Ovary (tissue), 9 donors: ENCODE data around the gene DTHD1. TPM values are rescaled to one million over a fixed set of nuclear protein-coding genes. Genes with fewer than 3 reads are reported as not detected.

Source experiments
- DNase-seq, 5 donors: peaks; one replicate each; pipeline ENCODE4 v3.0.0-alpha.2; 2019 to 2020
- H3K27ac ChIP-seq, 2 donors: fragments of 200-600 bp; one replicate each; pipeline versions ENCODE4 v1.5.1 to v1.8.0; 2019 to 2022
- H3K27me3 ChIP-seq: fragments of 200-600 bp; one replicate; pipeline ENCODE4 v1.8.0; 2022
- H3K36me3 ChIP-seq: fragments of 200-600 bp; sonication (generic); one replicate; pipeline ENCODE4 v1.5.1; 2019
- H3K4me1 ChIP-seq: one replicate; pipeline ENCODE4 v1.8.1; 2013; ENCODE audit warnings: mild to moderate bottlenecking, moderate library complexity; ENCODE audit not compliant: insufficient read depth
- H3K4me3 ChIP-seq: fragments of 200-600 bp; sonication (generic); one replicate; pipeline ENCODE4 v1.5.1; 2017
- H3K9me3 ChIP-seq, 2 donors: fragments of 200-600 bp in 1 of 2; sonication (generic) in 1 of 2; one replicate each; pipeline versions ENCODE4 v1.5.1 to v1.8.1; 2013 to 2019; ENCODE audit warnings: mild to moderate bottlenecking in 1 of 2, moderate library complexity in 1 of 2
- EP300 ChIP-seq: sonication (generic); formaldehyde crosslinking; IDR thresholded peaks from one replicate; pipeline ENCODE4 v1.6.1; 2017; ENCODE audit warnings: antibody characterized with exemption
- POLR2A ChIP-seq: fragments of 450-650 bp; IDR thresholded peaks from one replicate; pipeline ENCODE4 v1.6.1; 2017; ENCODE audit warnings: antibody characterized with exemption, mild to moderate bottlenecking, moderate library complexity
- WGBS, 3 donors: extraction: QIAGEN DNeasy Blood & Tissue Kit in 1 of 3; methylation state at CpG; one replicate each; pipeline versions ENCODE4 v1.1.5 to v1.1.7; 2013 to 2017; 5-methylcytosine and 5-hydroxymethylcytosine counted together
- intact Hi-C, 4 donors: fragments of 100-400 bp; cut with DNase I; formaldehyde crosslinking; loops; one replicate each; pipeline versions ENCODE4 v1.11.0 to v1.15.1; 2022 to 2023
- polyA plus RNA-seq, 2 donors: library from polyadenylated mRNA; stranded (reverse); fragments of 200-250 nt in 1 of 2; fragments of 350-450 nt in 1 of 2; fragmentation: Illumina TruSeq in 1 of 2; extraction: RNeasy Lipid Tissue Mini Kit (QIAGEN cat#74804) in 1 of 2; gene quantifications; one replicate each; pipeline ENCODE4 v1.2.3, GENCODE V29; 2013 to 2014
- total RNA-seq, 7 donors: library from RNA; depleted of rRNA in 2 of 7; stranded (reverse); fragments of >200 nt in 2 of 7; fragmentation: NEBNext Ultra II Directional in 3 of 7; extraction: Animal tissue kit (Norgen Biotek cat#: 25700) in 3 of 7; gene quantifications; one replicate each; pipeline versions ENCODE4 v1.1.0 to v1.2.4, GENCODE V29; 2016 to 2023
- TF ChIP-seq, protein P1 (sequence below), 3 donors: fragments of 450-650 bp in 2 of 3; fragments of 200-600 bp in 1 of 3; IDR thresholded peaks; one replicate each; pipeline versions ENCODE4 v1.5.1 to v1.8.0; 2016 to 2022; ENCODE audit warnings: antibody characterized with exemption in 3 of 3, mild to moderate bottlenecking in 1 of 3
- donor health status: DM: no; HTN: no; CAD: no; lungs with moderate emphysema.
- donor health status: DM: no; HTN: no; CAD: no.
- donor health status: Bipolar disorder and iron deficiency.
- donor health status: DM: yes; HTN: yes; CAD: no.
- donor health status: DM: no; HTN: no; CAD: no.
- donor health status: DM: yes; HTN: yes; CAD: no.

The DTHD1 gene
- total and polyA plus RNA-seq, 9 donors, result 0.04 to 14.8 (median 0.99) TPM; not detected in 2

DNA sequence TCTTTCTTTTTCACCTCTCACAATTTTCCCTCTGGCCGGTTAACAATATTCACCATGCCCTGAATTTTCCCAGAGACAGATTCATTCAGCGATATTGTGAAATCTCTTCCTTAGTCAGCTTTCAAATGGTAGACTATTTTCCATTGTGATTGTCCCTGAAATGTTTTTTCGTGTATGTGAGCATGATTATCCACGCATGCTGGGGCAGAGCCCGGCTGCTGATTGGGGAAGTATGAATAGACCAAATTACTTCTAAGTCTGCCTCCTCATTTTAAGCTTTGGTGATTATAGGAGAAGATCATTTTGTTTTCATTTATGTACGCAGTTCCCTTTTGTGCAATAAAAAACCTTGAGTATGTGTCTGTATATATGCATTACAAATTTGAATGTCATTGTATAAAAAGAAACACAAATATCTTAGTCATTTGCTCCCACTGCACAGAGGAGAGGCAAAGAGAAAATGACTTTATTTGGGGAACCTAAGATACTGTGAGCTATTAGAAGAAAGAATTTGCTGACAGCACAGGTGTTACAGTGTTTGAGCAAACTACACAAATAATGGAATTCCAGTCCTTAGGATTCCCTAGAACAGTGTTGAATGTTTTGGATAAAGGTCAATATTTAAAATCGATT is 11.3 kb downstream of the DTHD1 start:
- 69 to 80% (median 74%) methylated on average over 7 of the region's 7 CpGs for WGBS, 3 donors
- no peak for TF ChIP-seq EP300
- no peak for TF ChIP-seq POLR2A
- TF ChIP-seq, protein P1, sequence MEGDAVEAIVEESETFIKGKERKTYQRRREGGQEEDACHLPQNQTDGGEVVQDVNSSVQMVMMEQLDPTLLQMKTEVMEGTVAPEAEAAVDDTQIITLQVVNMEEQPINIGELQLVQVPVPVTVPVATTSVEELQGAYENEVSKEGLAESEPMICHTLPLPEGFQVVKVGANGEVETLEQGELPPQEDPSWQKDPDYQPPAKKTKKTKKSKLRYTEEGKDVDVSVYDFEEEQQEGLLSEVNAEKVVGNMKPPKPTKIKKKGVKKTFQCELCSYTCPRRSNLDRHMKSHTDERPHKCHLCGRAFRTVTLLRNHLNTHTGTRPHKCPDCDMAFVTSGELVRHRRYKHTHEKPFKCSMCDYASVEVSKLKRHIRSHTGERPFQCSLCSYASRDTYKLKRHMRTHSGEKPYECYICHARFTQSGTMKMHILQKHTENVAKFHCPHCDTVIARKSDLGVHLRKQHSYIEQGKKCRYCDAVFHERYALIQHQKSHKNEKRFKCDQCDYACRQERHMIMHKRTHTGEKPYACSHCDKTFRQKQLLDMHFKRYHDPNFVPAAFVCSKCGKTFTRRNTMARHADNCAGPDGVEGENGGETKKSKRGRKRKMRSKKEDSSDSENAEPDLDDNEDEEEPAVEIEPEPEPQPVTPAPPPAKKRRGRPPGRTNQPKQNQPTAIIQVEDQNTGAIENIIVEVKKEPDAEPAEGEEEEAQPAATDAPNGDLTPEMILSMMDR (IDR thresholded peaks at IDR 0.05), result no peak
- intact Hi-C loops, result no loop called here
- Histone ChIP-seq H3K36me3 (no peaks in the 10 kb centered on the region), H3K4me1 (no peaks in the 10 kb centered on the region), H3K9me3 (no peaks in the 10 kb centered on the region), H3K4me3 (no peak overlapping the region), H3K27me3 (no peaks in the 10 kb centered on the region), H3K27ac (no peak overlapping the region)
- no peak for DNase-seq

- 28 to 37% (median 28%) methylated on average over 2 of the region's 2 CpGs for WGBS, 3 donors
These were observed 19.7 kb downstream of the DTHD1 start for GRCh38 chr4:36301127-36301526.

DNA sequence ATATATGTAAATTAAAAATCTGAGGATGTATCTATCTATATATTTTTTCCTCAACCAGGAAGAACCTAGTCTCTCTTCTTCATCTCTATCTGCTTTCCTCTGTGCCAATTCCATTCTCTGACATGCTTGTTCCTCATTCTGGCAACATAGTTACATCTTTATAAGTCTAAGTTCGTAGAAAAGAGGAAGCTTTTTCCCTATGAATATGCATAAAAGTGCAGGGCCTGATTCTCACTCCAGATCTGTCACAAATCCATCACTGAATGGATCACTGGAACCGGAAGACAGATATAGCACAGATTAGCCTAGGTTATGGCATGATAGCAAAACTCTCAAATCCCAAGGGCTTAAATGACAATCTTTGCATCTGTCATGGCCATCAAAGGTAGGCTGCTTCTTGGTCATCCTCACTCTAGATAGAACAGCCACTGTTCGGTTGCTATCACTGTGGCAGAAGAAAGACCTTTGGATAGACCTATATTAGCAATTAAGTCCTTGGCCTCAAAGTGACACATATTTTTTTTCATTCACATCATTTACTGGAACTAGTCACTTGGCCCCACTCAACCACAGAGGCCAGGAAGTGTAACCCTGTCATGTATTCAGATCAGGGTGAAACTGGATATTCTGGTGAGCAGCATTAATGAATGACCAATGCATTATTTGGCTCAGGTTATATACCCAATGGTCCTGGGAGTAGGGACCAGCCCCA is 22.2 kb downstream of the DTHD1 start:
- no peaks in the 10 kb centered on the region for H3K9me3 ChIP-seq
- H3K36me3 ChIP-seq, result no peaks in the 10 kb centered on the region
- TF ChIP-seq POLR2A, result no peak
- TF ChIP-seq, protein P1 (IDR thresholded peaks at IDR 0.05), result no peak
- DNase-seq, result no peak
- no peak overlapping the region for H3K4me3 ChIP-seq
- no peaks in the 10 kb centered on the region for H3K27me3 ChIP-seq
- intact Hi-C loops, result no loop called here
- WGBS, 3 donors, result 71 to 79% (median 77%) methylated on average over 3 of the region's 3 CpGs
- no peak overlapping the region for H3K27ac ChIP-seq
- H3K4me1 ChIP-seq, result no peaks in the 10 kb centered on the region

More at GRCh38 chr4:36301127-36301526, 19.7 kb downstream of the DTHD1 start:
- TF ChIP-seq POLR2A, result no peak
- Histone ChIP-seq H3K36me3 (no peaks in the 10 kb centered on the region), H3K4me3 (no peak overlapping the region), H3K4me1 (no peaks in the 10 kb centered on the region), H3K9me3 (no peaks in the 10 kb centered on the region), H3K27ac (no peak overlapping the region), H3K27me3 (no peaks in the 10 kb centered on the region)
- DNase-seq, result no peak
- intact Hi-C loops, result no loop called here

- no peaks in the 10 kb centered on the region for H3K27me3 ChIP-seq
- no peaks in the 10 kb centered on the region for H3K36me3 ChIP-seq
- H3K9me3 ChIP-seq, result no peaks in the 10 kb centered on the region
- H3K4me1 ChIP-seq, result no peaks in the 10 kb centered on the region
- TF ChIP-seq POLR2A (no peak), EP300 (no peak)
- TF ChIP-seq, protein P1 (IDR thresholded peaks at IDR 0.05), result no peak
- intact Hi-C loops, result no loop called here
- WGBS, 3 donors, result 48 to 73% (median 54%) methylated on average over 1 of the region's 1 CpG
- no peak overlapping the region for H3K4me3 ChIP-seq
- no peak overlapping the region for H3K27ac ChIP-seq
- DNase-seq, result no peak
These were observed 22.8 kb downstream of the DTHD1 start for GRCh38 chr4:36304138-36304681.

- intact Hi-C loops, result no loop called here
- TF ChIP-seq, protein P1 (IDR thresholded peaks at IDR 0.05), result no peak
- no peak for TF ChIP-seq POLR2A
- TF ChIP-seq EP300, result no peak
These were observed 26.7 kb downstream of the DTHD1 start for GRCh38 chr4:36308150-36308549.

More at GRCh38 chr4:36308150-36308549, 26.7 kb downstream of the DTHD1 start:
- H3K9me3 ChIP-seq, result no peaks in the 10 kb centered on the region
- H3K36me3 ChIP-seq, result no peaks in the 10 kb centered on the region
- DNase-seq, result no peak
- no peaks in the 10 kb centered on the region for H3K4me1 ChIP-seq
- no peak overlapping the region for H3K27ac ChIP-seq
- no peak overlapping the region for H3K4me3 ChIP-seq
- 31 to 52% (median 46%) methylated on average over 2 of the region's 2 CpGs for WGBS, 3 donors
- no peaks in the 10 kb centered on the region for H3K27me3 ChIP-seq
